Measurements from ENCODE around the gene MXRA8.

- TF ChIP-seq POLR2A (IDR thresholded peaks at IDR 0.05; ENCODE audit: extremely low read depth, insufficient read length) (no peak), MAX (IDR thresholded peaks at IDR 0.05; ENCODE audit: low read depth, low read length) (no peak), CTCF (IDR thresholded peaks at IDR 0.05; ENCODE audit: low read depth, low read length) (no peak)
These were observed 29.7 kb upstream of the MXRA8 start for GRCh38 chr1:1388078-1388472.
